ENCODE results near the gene SDHAF3. TPM values are rescaled to one million over a fixed set of nuclear protein-coding genes. Genes with fewer than 3 reads are reported as not detected.

The SDHAF3 gene
- total RNA-seq, 1 experiment from 2014 or later, result 25.0 TPM

DNA sequence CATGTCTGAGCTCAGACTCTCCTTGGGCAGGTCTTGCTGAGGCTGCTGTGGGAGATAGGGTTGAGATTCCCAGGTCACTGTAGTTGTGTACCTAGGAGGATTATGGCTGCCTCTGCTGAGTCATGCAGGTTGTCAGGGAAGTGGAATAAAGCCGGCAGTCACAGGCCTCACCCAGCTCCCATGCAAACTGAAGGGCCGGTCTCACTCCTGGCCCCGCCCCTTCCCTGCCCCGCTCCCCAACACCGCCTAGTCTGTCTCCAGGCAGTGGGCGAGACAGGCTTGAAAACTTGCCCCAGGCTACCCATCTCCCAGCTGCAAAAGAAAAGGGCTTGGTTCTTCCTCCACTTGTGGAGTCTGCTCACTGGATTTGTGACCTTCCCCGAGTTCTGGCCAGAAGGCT is 41.6 kb upstream of the SDHAF3 start (continued):
- TF ChIP-seq TCF7L2 (IDR thresholded peaks at IDR 0.05; ENCODE audit: borderline replicate concordance, extremely low read depth, insufficient read depth, insufficient read length) (no peak), POLR2AphosphoS5 (IDR thresholded peaks at IDR 0.05; ENCODE audit: low read depth, low read length) (no peak), POLR2A (IDR thresholded peaks at IDR 0.05; ENCODE audit: borderline replicate concordance, extremely low read depth, insufficient read depth, insufficient read length) (no peak), FOSL1 (IDR thresholded peaks at IDR 0.05; ENCODE audit: low read depth) (no peak), JUND (IDR thresholded peaks at IDR 0.05) (no peak)

DNA sequence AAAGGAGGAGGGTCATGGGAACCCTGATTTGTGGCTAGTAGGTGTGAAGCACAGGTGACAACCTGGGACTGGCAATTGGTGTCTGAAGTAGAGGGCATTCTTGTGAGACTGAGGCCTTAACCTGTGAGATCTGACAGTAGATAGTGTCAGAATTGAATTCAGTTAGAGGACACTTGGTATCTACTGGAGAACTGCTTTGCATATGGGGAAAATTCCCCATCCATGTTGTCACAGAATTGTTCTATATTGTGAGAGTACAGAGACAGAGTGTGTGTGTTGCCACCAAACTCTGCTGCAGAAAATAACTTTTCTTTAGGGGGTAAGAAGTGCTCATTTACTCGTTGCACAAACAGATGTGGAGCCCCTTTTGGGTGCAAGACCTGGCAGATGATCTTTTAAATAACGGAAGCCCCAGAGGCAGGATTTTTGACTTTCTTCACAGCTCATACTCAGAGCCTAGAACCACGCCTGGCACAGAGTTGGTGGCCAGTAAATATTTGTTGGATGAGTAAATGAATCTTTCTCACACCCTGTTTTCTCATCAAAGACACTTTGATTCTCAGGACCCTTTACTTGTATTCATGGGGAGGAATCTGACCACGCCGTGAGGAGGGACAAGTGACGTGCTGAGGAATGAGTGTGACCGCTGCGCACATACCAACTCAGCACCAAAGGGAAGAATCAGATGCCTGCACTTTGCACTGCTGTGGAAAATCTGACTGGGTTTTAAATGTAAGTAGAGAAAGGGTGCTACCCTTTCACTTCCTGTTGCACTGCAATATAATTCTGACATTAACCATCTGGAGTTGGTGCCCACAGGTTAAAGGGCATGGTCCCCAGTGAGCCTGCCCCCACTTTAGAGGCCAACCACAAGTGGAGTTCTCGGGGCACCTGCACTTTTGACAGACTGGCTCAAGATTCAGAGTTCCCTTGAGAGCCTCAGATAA is 39.2 kb upstream of the SDHAF3 start:
- Histone ChIP-seq H3K4me1 (ENCODE audit: control insufficient read depth in 1 of 2, insufficient read depth in 2 of 2, low read length in 2 of 2) (peaks cover 0 to 25% of the 10 kb centered on the region in 2 experiments; a peak in 2 of 4 replicates), H3K27me3 (ENCODE audit: insufficient read depth, low read length) (0 out of 2 replicates have a peak, but pooled peaks cover 4% of the 10 kb centered on the region), H3K79me2 (ENCODE audit: insufficient read depth, low read length) (no peaks in the 10 kb centered on the region), H3K9me2 (ENCODE audit: insufficient read depth) (no peaks in the 10 kb centered on the region), H3K9ac (ENCODE audit: low read length) (no peak overlapping the region), H3K9me3 (ENCODE audit: control insufficient read depth in 1 of 2, insufficient read depth in 1 of 2, low read depth in 1 of 2, low read length in 2 of 2) (no peaks in the 10 kb centered on the region), H4K20me1 (ENCODE audit: insufficient read depth) (no peaks in the 10 kb centered on the region), H2AFZ (ENCODE audit: low read depth, low read length, poor library complexity, severe bottlenecking) (no peak overlapping the region), H3K4me3 (replicated peaks in 1 of 2; ENCODE audit: low read depth in 1 of 2, low read length in 2 of 2) (no peak overlapping the region), H3K27ac (ENCODE audit: low read depth, low read length) (no peak overlapping the region), H3K36me3 (ENCODE audit: control insufficient read depth in 1 of 2, insufficient read depth in 2 of 2, low read length in 2 of 2) (no peaks in the 10 kb centered on the region), H3K4me2 (ENCODE audit: low read length) (peak overlapping the region; percentile 17)
- ATAC-seq (no peak; the same call in 1 of the 2 replicates), DNase-seq (ENCODE audit: low read depth, low spot score) (no peak)
- intact Hi-C loops (cut with micrococcal nuclease), result no loop called here
- TF ChIP-seq, protein P1, sequence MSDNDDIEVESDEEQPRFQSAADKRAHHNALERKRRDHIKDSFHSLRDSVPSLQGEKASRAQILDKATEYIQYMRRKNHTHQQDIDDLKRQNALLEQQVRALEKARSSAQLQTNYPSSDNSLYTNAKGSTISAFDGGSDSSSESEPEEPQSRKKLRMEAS (IDR thresholded peaks at IDR 0.05), result no peak
- TF ChIP-seq EGR1 (IDR thresholded peaks at IDR 0.05; ENCODE audit: low read depth) (no peak), ZNF274 (IDR thresholded peaks at IDR 0.05; ENCODE audit: low read depth, low read length) (no peak), SP1 (IDR thresholded peaks at IDR 0.05; ENCODE audit: low read depth) (no peak), ELF1 (IDR thresholded peaks at IDR 0.05; ENCODE audit: borderline replicate concordance, low read depth) (no peak), RAD21 (IDR thresholded peaks at IDR 0.05; ENCODE audit: low read depth) (no peak), TCF7L2 (IDR thresholded peaks at IDR 0.05; ENCODE audit: borderline replicate concordance, extremely low read depth, insufficient read depth, insufficient read length) (no peak)
- RAD21 ChIA-PET (ENCODE audit: low non-redundant PET in 1 of 2, low total read pairs in 2 of 2, uncharacterized antibody in 2 of 2, unreplicated experiment in 2 of 2), result no interaction called here
- POLR2A ChIA-PET, result no interaction called here
- CTCF ChIA-PET, result no interaction called here
- BruUV-seq (replicated peaks), result no TSS peak

All from HCT116 (cell line).